Ovary (tissue), 9 donors: Measurements from ENCODE around the gene C11orf16. TPM values are rescaled to one million over a fixed set of nuclear protein-coding genes. Genes with fewer than 3 reads are reported as not detected.

Experiments used
- DNase-seq, 5 donors: peaks; one replicate each; pipeline ENCODE4 v3.0.0-alpha.2; 2019 to 2020
- H3K27ac ChIP-seq, 2 donors: fragments of 200-600 bp; one replicate each; pipeline versions ENCODE4 v1.5.1 to v1.8.0; 2019 to 2022
- H3K27me3 ChIP-seq: fragments of 200-600 bp; one replicate; pipeline ENCODE4 v1.8.0; 2022
- H3K36me3 ChIP-seq: fragments of 200-600 bp; sonication (generic); one replicate; pipeline ENCODE4 v1.5.1; 2019
- H3K4me1 ChIP-seq: one replicate; pipeline ENCODE4 v1.8.1; 2013; ENCODE audit warnings: mild to moderate bottlenecking, moderate library complexity; ENCODE audit not compliant: insufficient read depth
- H3K4me3 ChIP-seq: fragments of 200-600 bp; sonication (generic); one replicate; pipeline ENCODE4 v1.5.1; 2017
- H3K9me3 ChIP-seq, 2 donors: fragments of 200-600 bp in 1 of 2; sonication (generic) in 1 of 2; one replicate each; pipeline versions ENCODE4 v1.5.1 to v1.8.1; 2013 to 2019; ENCODE audit warnings: mild to moderate bottlenecking in 1 of 2, moderate library complexity in 1 of 2
- EP300 ChIP-seq: sonication (generic); formaldehyde crosslinking; IDR thresholded peaks from one replicate; pipeline ENCODE4 v1.6.1; 2017; ENCODE audit warnings: antibody characterized with exemption
- POLR2A ChIP-seq: fragments of 450-650 bp; IDR thresholded peaks from one replicate; pipeline ENCODE4 v1.6.1; 2017; ENCODE audit warnings: antibody characterized with exemption, mild to moderate bottlenecking, moderate library complexity
- WGBS, 3 donors: extraction: QIAGEN DNeasy Blood & Tissue Kit in 1 of 3; methylation state at CpG; one replicate each; pipeline versions ENCODE4 v1.1.5 to v1.1.7; 2013 to 2017; 5-methylcytosine and 5-hydroxymethylcytosine counted together
- intact Hi-C, 4 donors: fragments of 100-400 bp; cut with DNase I; formaldehyde crosslinking; loops; one replicate each; pipeline versions ENCODE4 v1.11.0 to v1.15.1; 2022 to 2023
- polyA plus RNA-seq, 2 donors: library from polyadenylated mRNA; stranded (reverse); fragments of 200-250 nt in 1 of 2; fragments of 350-450 nt in 1 of 2; fragmentation: Illumina TruSeq in 1 of 2; extraction: RNeasy Lipid Tissue Mini Kit (QIAGEN cat#74804) in 1 of 2; gene quantifications; one replicate each; pipeline ENCODE4 v1.2.3, GENCODE V29; 2013 to 2014
- total RNA-seq, 7 donors: library from RNA; depleted of rRNA in 2 of 7; stranded (reverse); fragments of >200 nt in 2 of 7; fragmentation: NEBNext Ultra II Directional in 3 of 7; extraction: Animal tissue kit (Norgen Biotek cat#: 25700) in 3 of 7; gene quantifications; one replicate each; pipeline versions ENCODE4 v1.1.0 to v1.2.4, GENCODE V29; 2016 to 2023
- TF ChIP-seq, protein P1 (sequence below), 3 donors: fragments of 450-650 bp in 2 of 3; fragments of 200-600 bp in 1 of 3; IDR thresholded peaks; one replicate each; pipeline versions ENCODE4 v1.5.1 to v1.8.0; 2016 to 2022; ENCODE audit warnings: antibody characterized with exemption in 3 of 3, mild to moderate bottlenecking in 1 of 3
- donor health status: DM: no; HTN: no; CAD: no; lungs with moderate emphysema.
- donor health status: DM: no; HTN: no; CAD: no.
- donor health status: Bipolar disorder and iron deficiency.
- donor health status: DM: yes; HTN: yes; CAD: no.
- donor health status: DM: no; HTN: no; CAD: no.
- donor health status: DM: yes; HTN: yes; CAD: no.

The C11orf16 gene
- total and polyA plus RNA-seq, 9 donors: 0.20 to 3.7 (median 0.96) TPM; not detected in 5

- Histone ChIP-seq H3K4me1 (peaks cover 8% of the 10 kb centered on the region), H3K36me3 (no peaks in the 10 kb centered on the region), H3K27ac (peak overlapping the region; percentile 58 to 83), H3K9me3 (no peaks in the 10 kb centered on the region), H3K27me3 (no peaks in the 10 kb centered on the region), H3K4me3 (peak overlapping the region; percentile 88)
- 2 to 4% (median 2%) methylated on average over 36 to 39 of the region's 39 CpGs for WGBS, 3 donors
- intact Hi-C loops: loop anchor here in 3 of 4 donors (2.0 to 10.0 kb wide), 4 partner anchors 53 to 739 kb away; partner anchors contain the start of gene AKIP1 (in 1 of the 3)
- DNase-seq: peak in 4 of 5 donors; percentile 75 to 84 (median 77)
- TF ChIP-seq EP300 (no peak), POLR2A (no peak)
- TF ChIP-seq, protein P1, sequence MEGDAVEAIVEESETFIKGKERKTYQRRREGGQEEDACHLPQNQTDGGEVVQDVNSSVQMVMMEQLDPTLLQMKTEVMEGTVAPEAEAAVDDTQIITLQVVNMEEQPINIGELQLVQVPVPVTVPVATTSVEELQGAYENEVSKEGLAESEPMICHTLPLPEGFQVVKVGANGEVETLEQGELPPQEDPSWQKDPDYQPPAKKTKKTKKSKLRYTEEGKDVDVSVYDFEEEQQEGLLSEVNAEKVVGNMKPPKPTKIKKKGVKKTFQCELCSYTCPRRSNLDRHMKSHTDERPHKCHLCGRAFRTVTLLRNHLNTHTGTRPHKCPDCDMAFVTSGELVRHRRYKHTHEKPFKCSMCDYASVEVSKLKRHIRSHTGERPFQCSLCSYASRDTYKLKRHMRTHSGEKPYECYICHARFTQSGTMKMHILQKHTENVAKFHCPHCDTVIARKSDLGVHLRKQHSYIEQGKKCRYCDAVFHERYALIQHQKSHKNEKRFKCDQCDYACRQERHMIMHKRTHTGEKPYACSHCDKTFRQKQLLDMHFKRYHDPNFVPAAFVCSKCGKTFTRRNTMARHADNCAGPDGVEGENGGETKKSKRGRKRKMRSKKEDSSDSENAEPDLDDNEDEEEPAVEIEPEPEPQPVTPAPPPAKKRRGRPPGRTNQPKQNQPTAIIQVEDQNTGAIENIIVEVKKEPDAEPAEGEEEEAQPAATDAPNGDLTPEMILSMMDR (IDR thresholded peaks at IDR 0.05): no peak
Measured at GRCh38 chr11:8963569-8964323, 31.0 kb upstream of the C11orf16 start.

DNA sequence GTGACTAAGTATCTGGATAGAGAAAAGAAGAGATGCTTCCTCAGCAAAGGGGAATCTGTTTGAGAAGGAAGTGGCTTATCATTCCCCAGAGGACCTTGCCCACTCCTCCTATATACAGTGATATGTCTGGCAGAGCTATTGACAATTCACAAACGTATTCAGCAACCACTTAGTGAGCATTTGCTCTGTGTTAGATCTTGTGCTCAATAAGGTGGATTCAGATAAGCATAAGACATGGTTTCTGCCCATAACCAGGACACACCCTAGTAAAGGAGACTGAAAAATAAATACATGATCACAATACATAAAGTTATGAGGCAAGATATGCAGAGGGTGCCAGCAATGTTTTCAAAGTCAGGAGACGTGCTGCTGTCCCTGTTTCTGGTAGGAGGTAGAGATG is 30.1 kb upstream of the C11orf16 start:
- DNase-seq: no peak
- no peak for TF ChIP-seq POLR2A
- TF ChIP-seq, protein P1 (IDR thresholded peaks at IDR 0.05): no peak
- TF ChIP-seq EP300: no peak
- 34 to 45% (median 39%) methylated on average over 2 of the region's 2 CpGs for WGBS, 3 donors
- Histone ChIP-seq H3K27ac (no peak overlapping the region), H3K36me3 (no peaks in the 10 kb centered on the region), H3K4me3 (no peak overlapping the region), H3K4me1 (peaks cover 8% of the 10 kb centered on the region), H3K9me3 (no peaks in the 10 kb centered on the region), H3K27me3 (no peaks in the 10 kb centered on the region)
- intact Hi-C loops: loop anchor here in 3 of 4 donors (2.0 to 10.0 kb wide), 4 partner anchors 52 to 738 kb away; partner anchors contain the start of gene AKIP1 (in 1 of the 3)

DNA sequence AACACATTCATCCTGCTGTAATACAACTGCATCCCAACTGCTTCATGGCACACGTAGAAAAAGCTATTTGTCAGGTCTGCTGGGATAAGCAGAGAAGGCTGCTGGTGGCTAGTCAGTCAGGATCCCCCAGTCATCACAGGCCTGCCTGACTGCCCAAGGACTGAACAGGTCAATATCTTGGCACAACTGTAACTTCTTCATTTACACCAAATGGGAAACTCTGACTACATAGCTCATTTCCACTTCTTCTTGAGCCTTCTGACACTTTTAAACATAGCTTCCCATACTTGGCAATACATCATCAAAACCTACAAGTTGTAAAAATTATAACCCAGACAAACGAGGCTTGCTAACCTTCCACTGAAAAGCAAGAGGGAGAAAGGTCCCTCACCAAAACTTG is 28.7 kb upstream of the C11orf16 start:
- Histone ChIP-seq H3K4me1 (peaks cover 8% of the 10 kb centered on the region), H3K9me3 (no peaks in the 10 kb centered on the region), H3K27ac (no peak overlapping the region), H3K4me3 (no peak overlapping the region), H3K36me3 (no peaks in the 10 kb centered on the region), H3K27me3 (no peaks in the 10 kb centered on the region)
- intact Hi-C loops: loop anchor here in 2 of 4 donors (5.0 to 10.0 kb wide), 3 partner anchors 154 to 737 kb away; no protein-coding TSS in a partner anchor
- TF ChIP-seq, protein P1 (IDR thresholded peaks at IDR 0.05): no peak
- TF ChIP-seq EP300 (no peak), POLR2A (no peak)
- WGBS, 3 donors: 49 to 53% (median 51%) methylated on average over 2 of the region's 2 CpGs
- no peak for DNase-seq

- TF ChIP-seq, protein P1 (IDR thresholded peaks at IDR 0.05): peak in 2 of 3 donors; percentile 67 to 75
- no peak for TF ChIP-seq EP300
- WGBS, 3 donors: 17 to 27% (median 25%) methylated on average over 2 of the region's 2 CpGs
- Histone ChIP-seq H3K9me3 (no peaks in the 10 kb centered on the region), H3K27me3 (no peaks in the 10 kb centered on the region), H3K4me3 (no peak overlapping the region), H3K36me3 (no peaks in the 10 kb centered on the region), H3K27ac (no peak overlapping the region), H3K4me1 (peaks cover 8% of the 10 kb centered on the region)
- intact Hi-C loops: loop anchor here in 2 of 4 donors (5.0 to 10.0 kb wide), 5 partner anchors 42 to 735 kb away; no protein-coding TSS in a partner anchor
- DNase-seq: peak in 2 of 5 donors; percentile 28 to 51
Measured at GRCh38 chr11:8959546-8960166, 26.9 kb upstream of the C11orf16 start.
